ENCODE measurements around the gene S100A12.
"Not testable (repeated sequence)": the region's sequence is repeated elsewhere in the genome, so short reads cannot be mapped to it uniquely, and the experiment has no call there.

The S100A12 gene

GRCh38 chr1:153375511-153375910 is at the start of gene S100A12:
Gene S100A12, minus strand, starts transcription at chr1:153375621. Its CDS starts 1,029 bp downstream, at chr1:153374592.
- no peak for DNase-seq

DNA sequence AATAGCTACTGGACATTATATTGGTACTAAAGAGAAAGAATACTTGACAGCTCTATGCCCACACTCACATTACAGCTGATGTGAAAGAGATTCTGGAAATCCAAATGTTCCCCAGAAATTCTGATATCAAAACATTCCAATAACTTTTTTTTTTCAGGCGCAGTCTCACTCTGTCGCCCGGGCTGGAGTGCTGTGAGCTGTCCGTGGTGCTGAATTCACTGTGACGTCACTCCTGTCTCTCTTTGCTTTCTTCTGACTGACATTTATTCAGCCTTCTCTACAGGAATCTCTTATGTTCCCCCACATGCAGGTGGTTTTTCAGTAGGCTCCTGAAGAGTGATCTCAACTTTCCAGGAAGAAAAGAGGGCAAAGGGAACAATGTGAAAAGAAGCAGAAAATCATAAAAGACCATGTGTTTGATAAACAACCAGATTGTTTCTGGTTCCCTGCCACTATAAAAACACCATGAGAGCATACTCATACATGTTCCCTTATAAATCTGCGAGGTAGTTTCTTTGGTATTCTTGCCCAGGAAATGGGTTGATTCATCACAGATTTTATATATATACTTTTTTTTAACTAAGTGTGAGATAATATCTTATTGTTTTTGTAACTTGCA is 47.1 kb upstream of the S100A12 start:
- no peak for DNase-seq

DNA sequence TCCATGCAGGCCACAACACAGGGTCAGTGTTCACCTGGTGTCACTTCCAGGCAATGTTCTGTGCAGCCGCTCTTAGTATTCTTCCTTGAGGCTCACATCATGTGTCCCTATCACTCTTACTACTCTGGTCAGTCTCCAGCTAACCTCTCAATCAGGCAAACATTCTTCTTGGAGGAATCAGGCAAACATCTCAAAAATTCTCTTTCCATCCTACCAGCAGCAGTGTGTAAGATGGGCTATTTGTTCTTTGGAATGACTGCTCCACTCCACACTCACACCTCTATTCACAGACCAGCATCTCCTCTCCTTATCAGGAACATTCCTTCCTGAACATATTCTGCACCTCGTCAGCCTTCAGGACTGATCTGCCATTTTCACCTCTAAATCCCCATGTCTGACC is 44.9 kb upstream of the S100A12 start:
- DNase-seq, result no peak

- not testable (repeated sequence) for DNase-seq
Observed at GRCh38 chr1:153419436-153419793, 44.0 kb upstream of the S100A12 start.

DNA sequence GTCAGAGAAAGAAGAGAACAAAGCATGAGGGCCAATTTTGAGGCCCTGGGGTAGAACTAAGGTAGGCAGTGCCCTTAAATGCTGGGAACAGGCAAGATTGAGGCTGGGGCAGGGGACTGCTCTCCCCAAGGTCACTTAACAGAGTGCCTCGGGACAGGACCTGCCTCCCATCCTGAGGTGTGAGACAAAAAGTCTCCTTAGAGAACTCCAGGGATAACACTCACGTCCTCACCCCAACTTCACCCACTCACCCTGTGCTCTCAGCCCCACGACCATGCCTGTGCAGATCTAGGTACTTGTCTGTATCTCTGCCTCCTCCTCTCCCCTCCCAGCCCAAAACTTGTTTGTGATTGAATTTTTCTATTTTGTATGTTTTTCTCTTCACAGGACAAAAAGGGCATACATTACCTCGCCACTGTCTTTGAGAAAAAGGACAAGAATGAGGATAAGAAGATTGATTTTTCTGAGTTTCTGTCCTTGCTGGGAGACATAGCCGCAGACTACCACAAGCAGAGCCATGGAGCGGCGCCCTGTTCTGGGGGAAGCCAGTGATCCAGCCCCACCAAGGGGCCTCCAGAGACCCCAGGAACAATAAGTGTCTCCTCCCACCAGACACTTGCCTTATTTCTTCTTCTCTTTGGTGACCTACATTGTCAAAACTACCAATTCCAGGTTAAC is 43.5 kb upstream of the S100A12 start:
- DNase-seq, result not testable (repeated sequence)

DNA sequence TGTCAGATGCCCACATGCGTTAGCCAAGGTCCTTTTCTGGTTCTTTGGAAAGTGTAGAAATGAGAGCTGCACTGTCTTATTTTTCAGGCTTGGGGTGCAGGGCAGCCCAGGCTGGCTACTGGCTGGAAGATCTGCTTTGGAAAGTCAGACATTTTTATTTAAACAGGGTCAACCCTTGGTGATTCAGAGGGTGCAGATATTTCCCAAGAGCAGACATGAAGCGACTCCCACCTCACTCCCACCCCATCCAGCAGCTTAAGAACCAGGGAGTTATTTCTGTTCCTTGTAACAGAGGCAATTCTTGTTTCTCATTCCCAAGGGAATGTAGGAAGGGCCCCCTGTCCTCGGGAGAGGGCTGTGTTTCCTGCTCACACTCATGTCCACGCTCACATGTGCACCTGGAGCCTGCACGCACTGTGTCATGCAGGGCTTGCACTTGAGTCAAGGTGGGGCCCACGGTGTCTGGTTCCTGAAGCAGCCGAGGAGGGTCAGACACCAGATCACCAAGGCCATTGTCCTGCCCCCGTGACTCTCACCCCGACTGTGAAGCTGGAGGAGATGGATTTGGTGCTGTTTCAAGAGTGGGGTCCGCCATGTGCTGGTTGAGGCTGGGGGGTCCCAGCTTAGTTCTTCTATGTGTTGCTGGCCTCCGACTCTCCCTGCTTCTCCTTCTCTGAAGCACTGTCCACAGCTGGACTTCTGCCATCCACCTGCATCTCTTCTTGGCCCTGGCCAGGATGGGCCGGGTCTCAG is 41.9 kb upstream of the S100A12 start:
- no peak for DNase-seq

DNA sequence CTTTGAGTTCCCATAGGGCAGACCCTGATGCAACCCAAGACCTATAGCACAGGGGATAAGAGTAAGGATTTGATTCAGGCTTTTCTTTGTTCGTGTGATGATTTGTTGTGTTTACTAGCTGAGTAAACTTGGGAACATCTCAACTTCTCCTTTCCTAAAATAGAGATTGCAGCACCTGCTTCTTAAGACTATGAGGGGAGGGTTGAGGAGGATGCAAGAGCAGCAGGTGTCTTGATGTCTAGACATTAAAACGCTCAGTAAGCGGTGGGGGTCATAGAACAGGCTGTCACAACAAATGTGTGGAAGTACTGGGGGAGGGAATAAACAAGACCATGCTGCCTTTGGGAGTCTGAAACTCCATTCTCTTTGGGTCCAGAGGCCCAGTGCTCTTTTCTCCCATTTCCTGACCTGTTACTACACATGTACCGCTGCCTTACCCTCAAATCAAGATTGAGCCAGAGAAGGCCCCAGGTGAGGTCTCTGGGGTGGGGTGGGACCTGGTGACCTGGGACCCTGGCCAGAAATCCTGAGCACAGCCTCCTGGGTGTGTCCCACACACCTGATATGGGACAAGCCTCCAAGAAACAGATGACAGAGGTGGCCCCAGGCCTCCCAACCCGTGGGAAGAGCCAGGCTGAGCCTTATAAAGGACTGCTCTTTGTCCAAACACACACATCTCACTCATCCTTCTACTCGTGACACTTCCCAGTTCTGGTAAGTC is 40.6 kb upstream of the S100A12 start, which contains the start of gene S100A7A:
Gene S100A7A (plus strand): TSS at position 671 of the 721 bp plus-strand sequence. CDS start 1,563 bp downstream, outside the sequence.
- DNase-seq, result no peak

GRCh38 chr1:153413961-153414360 is 38.5 kb upstream of the S100A12 start:
- not testable (repeated sequence) for DNase-seq

- DNase-seq, result not testable (repeated sequence)
Observed at GRCh38 chr1:153407274-153407673, 31.9 kb upstream of the S100A12 start.

- not testable (repeated sequence) for DNase-seq
Observed at GRCh38 chr1:153405825-153406599, 30.6 kb upstream of the S100A12 start.

- no peak for DNase-seq
Observed at GRCh38 chr1:153404768-153405167, 29.3 kb upstream of the S100A12 start.

DNA sequence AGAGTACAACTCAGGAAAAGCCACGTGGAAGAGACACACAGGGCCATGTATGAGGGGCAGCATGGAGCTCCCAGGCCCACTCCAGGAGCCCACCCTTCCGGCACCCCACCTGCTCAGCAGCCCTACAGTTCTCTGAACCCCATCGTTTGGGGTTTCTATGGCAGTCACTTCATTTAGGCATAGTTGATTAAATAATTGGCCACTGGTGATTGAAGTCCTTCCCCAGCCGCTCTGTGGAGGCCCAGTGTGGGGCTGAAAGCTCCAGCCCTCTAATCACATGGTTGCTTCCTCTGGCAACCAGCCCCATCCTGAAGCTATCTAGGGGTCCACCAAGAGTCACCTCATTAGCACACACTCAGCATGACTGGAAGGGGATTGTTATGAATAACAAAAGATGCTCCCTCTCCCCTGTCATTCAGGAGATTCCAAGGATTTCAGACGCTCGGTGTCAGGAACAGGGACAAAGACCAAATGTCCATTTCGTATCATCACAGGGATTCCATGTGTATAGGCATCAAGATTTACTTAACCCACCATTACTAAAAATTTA is 28.7 kb upstream of the S100A12 start:
- DNase-seq, result no peak

GRCh38 chr1:153403421-153404085 is 28.1 kb upstream of the S100A12 start:
- no peak for DNase-seq

DNA sequence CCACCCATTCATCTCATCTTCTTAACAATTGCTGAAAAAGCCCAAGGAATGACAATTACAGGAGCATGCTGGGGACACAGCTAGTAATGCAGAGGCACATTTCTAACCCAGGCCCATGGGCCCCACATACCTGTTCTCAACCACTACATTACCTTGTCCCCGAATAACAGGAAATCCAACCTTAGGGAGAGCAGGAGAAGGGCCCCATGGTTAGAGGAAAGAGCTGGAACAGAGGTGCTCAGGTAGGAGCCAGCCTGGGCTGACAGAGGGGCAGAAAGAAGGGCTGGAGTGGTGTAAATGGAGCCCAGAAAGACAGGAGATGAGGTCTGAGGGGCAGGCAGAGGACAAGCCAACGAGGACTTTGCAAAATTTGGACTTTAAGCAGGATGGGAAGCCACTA is 26.8 kb upstream of the S100A12 start:
- no peak for DNase-seq

DNA sequence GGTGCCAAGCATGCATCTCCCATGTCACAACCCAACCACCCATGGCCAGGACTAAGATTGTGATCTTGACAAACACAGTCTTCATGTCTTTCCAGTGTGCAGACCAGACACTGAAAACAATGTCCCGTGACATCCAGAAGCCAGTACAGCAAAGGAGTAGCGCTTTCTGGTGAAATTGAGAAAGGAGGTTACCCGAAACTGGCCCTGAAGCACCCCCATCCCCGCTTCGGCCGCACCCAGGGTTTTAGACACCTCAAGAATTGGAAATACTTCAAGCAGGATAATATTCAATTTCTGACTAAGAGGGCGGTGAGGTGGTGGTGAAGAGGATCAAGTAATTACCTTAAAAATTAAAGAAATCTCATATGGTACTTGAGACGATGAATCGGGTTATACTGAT is 26.0 kb upstream of the S100A12 start:
- no peak for DNase-seq

DNA sequence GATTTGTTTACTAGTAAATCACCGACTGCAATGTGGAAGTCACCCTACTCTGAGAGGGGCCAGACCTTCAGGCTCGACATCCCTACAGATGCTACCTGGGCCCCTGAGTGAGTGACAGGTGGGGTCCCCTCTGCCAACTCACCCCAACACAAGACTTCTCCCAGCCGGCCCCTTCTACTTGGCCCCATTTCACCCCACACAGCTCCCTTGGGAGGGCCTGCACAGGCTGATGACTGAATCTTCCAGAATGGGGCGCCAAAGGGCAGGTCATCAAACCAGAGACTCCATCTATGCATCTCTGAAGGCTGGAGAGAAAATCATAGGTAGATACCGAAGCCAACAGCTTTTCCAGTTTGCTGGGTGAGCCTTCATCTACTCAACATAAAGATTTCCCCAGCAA is 24.8 kb upstream of the S100A12 start:
- peak; percentile 25 for DNase-seq

DNA sequence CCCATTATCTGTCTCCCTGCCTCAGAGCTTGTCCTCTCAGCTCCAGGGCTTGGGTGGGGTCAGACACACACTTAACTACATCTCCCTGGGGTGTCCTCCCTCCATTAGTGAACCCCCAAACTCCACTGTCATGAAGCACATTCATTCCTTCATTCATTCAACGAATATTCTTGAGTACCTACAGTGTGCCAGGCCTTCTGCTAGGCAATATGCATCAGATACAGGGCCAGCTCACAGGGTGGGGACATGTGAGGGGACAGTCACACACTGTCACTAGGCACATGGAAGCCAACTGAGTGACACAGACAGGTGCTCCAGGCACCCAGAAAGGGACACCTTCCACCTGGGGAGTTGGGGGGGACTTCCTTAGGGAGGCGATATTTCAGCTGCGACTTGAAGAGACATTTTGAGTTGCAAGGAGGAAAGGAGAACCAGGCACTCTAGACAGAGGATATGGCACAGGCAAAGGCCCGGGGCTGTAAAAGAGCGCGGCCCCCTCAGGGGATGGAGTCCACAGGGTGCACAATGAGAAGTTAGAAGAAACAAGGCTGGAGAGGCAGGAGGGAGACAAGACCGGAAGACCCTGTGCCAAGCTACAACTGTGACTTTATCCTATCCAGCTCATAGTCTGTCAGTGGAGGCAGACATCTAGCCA is 24.1 kb upstream of the S100A12 start:
- no peak for DNase-seq

DNA sequence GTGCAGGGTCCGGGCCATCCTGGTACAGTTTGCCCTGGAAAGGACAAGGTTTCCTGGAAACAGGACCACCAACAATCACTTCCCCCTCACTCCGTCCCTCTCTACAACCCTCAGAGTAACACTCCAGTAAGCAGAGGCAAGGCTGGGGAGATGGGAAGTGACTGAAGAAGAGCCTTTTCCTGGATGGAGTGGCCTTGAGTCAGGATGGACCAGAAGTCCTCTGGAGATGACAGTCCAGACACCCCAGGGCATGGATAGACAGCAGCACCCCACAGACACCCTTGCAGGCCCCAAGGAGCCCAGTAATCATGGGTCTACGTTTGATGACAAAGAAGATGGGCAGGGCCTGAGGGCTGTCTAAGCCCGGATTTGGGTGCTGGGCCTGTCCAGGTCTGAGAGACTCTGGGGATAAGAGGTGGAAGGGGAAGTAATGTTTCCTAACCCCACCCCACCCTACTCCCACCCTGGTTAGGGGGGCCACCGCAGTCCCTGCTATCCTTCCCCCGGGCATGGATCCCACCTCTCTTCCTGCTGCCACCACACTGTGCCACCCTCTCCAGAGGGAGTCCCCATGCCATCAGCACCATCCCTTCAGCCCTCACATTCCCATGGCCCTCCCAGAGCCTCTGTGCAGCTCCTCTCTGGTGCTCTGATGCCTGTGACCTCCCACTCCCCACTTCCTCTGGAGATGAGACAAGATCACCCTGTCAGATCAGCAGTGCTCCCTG is 22.7 kb upstream of the S100A12 start:
- no peak for DNase-seq

GRCh38 chr1:153397051-153397923 is 21.9 kb upstream of the S100A12 start:
- DNase-seq, result peak; percentile 94
